GM12892 (cell line): ENCODE data around the gene ST3GAL5.

Source experiments
- POLR2A ChIP-seq: IDR thresholded peaks from 2 replicates; pipeline ENCODE4 v1.6.1; 2011; ENCODE audit warnings: low read depth, low read length, control low read depth
- POLR2AphosphoS5 ChIP-seq: IDR thresholded peaks from 2 replicates; pipeline ENCODE4 v1.6.1; 2011; ENCODE audit warnings: low read depth, low read length, control low read depth
- TAF1 ChIP-seq: IDR thresholded peaks from 2 replicates; pipeline ENCODE4 v1.6.1; 2011; ENCODE audit warnings: low read depth, mild to moderate bottlenecking, control low read depth, low read length, borderline replicate concordance

DNA sequence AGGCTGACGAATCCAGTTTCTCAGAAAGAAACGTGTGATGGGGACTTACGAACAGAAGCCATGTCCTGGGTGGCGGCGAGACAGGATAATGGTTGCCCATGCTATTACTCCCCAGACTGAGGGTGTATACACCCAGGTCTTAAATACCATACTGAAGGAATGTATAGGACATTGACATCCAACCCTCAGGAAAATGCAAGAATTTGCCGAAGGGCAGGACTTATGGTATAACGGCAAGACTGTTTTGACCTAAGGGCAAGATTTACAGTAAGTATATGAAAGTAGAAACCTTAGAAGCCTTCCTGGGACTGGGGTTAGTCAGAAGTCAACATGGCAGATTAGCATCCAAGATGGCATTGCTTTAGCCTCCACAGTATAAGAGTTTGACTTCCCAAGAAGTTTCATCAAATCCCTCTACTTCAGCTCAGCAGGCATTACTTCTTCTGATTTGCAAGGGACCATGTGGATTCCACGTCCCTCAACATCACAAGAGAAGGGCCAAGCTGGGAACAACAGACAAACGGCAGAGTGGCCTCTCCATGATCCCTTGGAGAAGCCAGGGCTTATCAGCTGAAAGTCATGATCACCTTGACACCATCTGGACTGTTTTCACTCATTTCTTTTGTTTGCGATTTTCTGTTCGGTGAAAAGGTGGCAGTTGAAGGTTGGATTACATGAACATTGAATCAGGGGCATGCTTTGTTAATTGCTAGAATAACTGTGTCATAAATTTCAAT is 21.1 kb downstream of the ST3GAL5 start:
- TF ChIP-seq POLR2A (no peak), POLR2AphosphoS5 (no peak), TAF1 (no peak)
